ENCODE data around the gene GCG. TPM values are rescaled to one million over a fixed set of nuclear protein-coding genes. Genes with fewer than 3 reads are reported as not detected.

The GCG gene
- total and polyA plus RNA-seq, 10 of the 15 experiments (the other 5 are each of a cell fraction or from before 2014, with no cell fraction given), result not detected

DNA sequence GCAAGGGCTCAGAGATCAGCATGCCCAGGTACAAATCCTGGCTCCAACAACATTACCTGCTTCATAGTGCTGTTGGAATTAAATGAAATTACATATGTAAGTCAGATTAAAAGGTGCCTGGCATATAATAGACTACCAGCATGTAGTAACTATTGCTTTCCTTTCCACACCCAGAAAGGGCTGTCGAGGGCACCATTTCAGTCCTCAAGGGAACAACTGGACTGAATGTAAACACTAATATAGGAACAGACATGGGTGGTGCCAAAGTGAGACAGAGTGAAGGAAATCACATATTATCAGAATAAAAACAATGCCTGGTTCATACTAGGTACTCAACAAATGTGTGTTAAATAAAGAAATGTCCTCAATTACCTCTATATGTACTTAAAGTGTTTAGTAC is 47.9 kb upstream of the GCG start:
- RAD21 ChIA-PET (ENCODE audit: unreplicated experiment), result no interaction called here
- Histone ChIP-seq H3K4me2 (ENCODE audit: control insufficient read depth, insufficient read depth) (no peak overlapping the region), H3K36me3 (ENCODE audit: control insufficient read depth in 2 of 2, insufficient read depth in 2 of 2, low read length in 1 of 2) (no peaks in the 10 kb centered on the region), H3K79me2 (ENCODE audit: control insufficient read depth, insufficient read depth, low read length) (no peaks in the 10 kb centered on the region), H3K4me1 (ENCODE audit: control insufficient read depth, insufficient read depth, low read length) (no peaks in the 10 kb centered on the region), H3K9me3 (replicated peaks; ENCODE audit: control insufficient read depth, insufficient read depth, low read length) (no peaks in the 10 kb centered on the region), H3K27me3 (replicated peaks in 1 of 2; ENCODE audit: control insufficient read depth in 2 of 2, insufficient read depth in 2 of 2, low read length in 1 of 2) (no peaks in the 10 kb centered on the region; a peak in 1 of 4 replicates), H2AFZ (ENCODE audit: control insufficient read depth, low read depth, low read length) (no peak overlapping the region), H3K9ac (ENCODE audit: control insufficient read depth, insufficient read depth, low read length) (no peak overlapping the region), H3K4me3 (no peak overlapping the region), H4K20me1 (ENCODE audit: control insufficient read depth, insufficient read depth) (no peaks in the 10 kb centered on the region), H3K27ac (ENCODE audit: control insufficient read depth, insufficient read depth) (no peak overlapping the region)
- POLR2A ChIA-PET, result no interaction called here
- DNase-seq (ENCODE audit: low read depth, low spot score) (no peak), ATAC-seq (no peak), FAIRE-seq (no peak)
- TF ChIP-seq SIX5 (IDR thresholded peaks at IDR 0.05; ENCODE audit: low read depth, low read length, severe bottlenecking) (no peak), JUNB (IDR thresholded peaks at IDR 0.05) (no peak), PML (IDR thresholded peaks at IDR 0.05; ENCODE audit: low read length) (no peak)
- no TSS peak for BruUV-seq (replicated peaks)
- in situ Hi-C loops (cut with MboI) (no loop called here), intact Hi-C loops (cut with micrococcal nuclease; ENCODE audit: unreplicated experiment) (no loop called here)
- WGBS (ENCODE audit: insufficient coverage, insufficient replicate concordance, low lambda C conversion rate, missing lambda C conversion rate), result 0% methylated on average over 1 of the region's 1 CpG
- CTCF ChIA-PET, result no interaction called here
- SMC1A ChIA-PET (ENCODE audit: uncharacterized antibody, unreplicated experiment), result no interaction called here

DNA sequence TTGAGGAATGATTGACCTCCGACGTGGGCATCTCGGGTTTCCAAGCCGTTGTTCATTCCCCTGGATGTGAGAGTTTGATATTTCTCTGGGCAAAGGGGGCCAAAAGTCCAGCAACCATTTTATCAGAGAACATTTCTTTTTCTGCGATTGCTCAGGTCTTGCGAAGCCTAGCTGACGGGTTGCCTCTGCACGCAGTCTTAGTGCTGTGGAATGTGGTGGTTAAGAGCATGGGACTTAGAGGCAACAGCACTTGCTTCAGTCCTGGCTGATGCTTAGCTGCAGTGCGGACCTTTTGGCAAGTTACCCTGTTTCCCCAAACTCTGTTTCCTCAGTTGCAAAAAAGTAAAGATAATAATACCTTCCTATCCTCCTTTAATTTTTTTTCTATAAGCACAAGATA is 46.2 kb upstream of the GCG start:
- ChIA-PET RAD21 (ENCODE audit: unreplicated experiment) (no interaction called here), CTCF (interaction anchor here (2.7 kb wide), 1 partner anchor 23 kb away, joined by 12 read pairs; no protein-coding TSS in a partner anchor), SMC1A (ENCODE audit: uncharacterized antibody, unreplicated experiment) (interaction anchor here (1.0 to 1.1 kb wide), 2 partner anchors 10 to 11 kb away, joined by 3 read pairs; no protein-coding TSS in a partner anchor), POLR2A (no interaction called here)
- Histone ChIP-seq H3K9ac (ENCODE audit: control insufficient read depth, insufficient read depth, low read length) (no peak overlapping the region), H3K36me3 (ENCODE audit: control insufficient read depth in 2 of 2, insufficient read depth in 2 of 2, low read length in 1 of 2) (no peaks in the 10 kb centered on the region), H4K20me1 (ENCODE audit: control insufficient read depth, insufficient read depth) (no peaks in the 10 kb centered on the region), H3K4me2 (ENCODE audit: control insufficient read depth, insufficient read depth) (no peak overlapping the region), H3K79me2 (ENCODE audit: control insufficient read depth, insufficient read depth, low read length) (no peaks in the 10 kb centered on the region), H3K9me3 (replicated peaks; ENCODE audit: control insufficient read depth, insufficient read depth, low read length) (no peaks in the 10 kb centered on the region), H3K27me3 (replicated peaks in 1 of 2; ENCODE audit: control insufficient read depth in 2 of 2, insufficient read depth in 2 of 2, low read length in 1 of 2) (no peaks in the 10 kb centered on the region; a peak in 1 of 4 replicates), H3K27ac (ENCODE audit: control insufficient read depth, insufficient read depth) (no peak overlapping the region), H2AFZ (ENCODE audit: control insufficient read depth, low read depth, low read length) (no peak overlapping the region), H3K4me3 (no peak overlapping the region), H3K4me1 (ENCODE audit: control insufficient read depth, insufficient read depth, low read length) (no peaks in the 10 kb centered on the region)
- intact Hi-C loops (cut with micrococcal nuclease; ENCODE audit: unreplicated experiment) (no loop called here), in situ Hi-C loops (cut with MboI) (no loop called here)
- no peak for TF ChIP-seq SREBF2 (IDR thresholded peaks at IDR 0.05; ENCODE audit: low read length)
- TF ChIP-seq, protein P1, sequence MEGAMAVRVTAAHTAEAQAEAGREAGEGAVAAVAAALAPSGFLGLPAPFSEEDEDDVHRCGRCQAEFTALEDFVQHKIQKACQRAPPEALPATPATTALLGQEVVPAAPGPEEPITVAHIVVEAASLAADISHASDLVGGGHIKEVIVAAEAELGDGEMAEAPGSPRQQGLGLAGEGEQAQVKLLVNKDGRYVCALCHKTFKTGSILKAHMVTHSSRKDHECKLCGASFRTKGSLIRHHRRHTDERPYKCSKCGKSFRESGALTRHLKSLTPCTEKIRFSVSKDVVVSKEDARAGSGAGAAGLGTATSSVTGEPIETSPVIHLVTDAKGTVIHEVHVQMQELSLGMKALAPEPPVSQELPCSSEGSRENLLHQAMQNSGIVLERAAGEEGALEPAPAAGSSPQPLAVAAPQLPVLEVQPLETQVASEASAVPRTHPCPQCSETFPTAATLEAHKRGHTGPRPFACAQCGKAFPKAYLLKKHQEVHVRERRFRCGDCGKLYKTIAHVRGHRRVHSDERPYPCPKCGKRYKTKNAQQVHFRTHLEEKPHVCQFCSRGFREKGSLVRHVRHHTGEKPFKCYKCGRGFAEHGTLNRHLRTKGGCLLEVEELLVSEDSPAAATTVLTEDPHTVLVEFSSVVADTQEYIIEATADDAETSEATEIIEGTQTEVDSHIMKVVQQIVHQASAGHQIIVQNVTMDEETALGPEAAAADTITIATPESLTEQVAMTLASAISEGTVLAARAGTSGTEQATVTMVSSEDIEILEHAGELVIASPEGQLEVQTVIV (IDR thresholded peaks at IDR 0.05; ENCODE audit: borderline replicate concordance, partially characterized antibody), result no peak
- no peak for TF ChIP-seq NRF1 (conservative IDR thresholded peaks at IDR 0.05; ENCODE audit: low read depth, low read length)
- DNase-seq (ENCODE audit: low read depth, low spot score) (no peak), FAIRE-seq (no peak), ATAC-seq (no peak)
- WGBS (ENCODE audit: insufficient coverage, insufficient replicate concordance, low lambda C conversion rate, missing lambda C conversion rate), result 48% methylated on average over 9 of the region's 9 CpGs
- no TSS peak for BruUV-seq (replicated peaks)

Measured in GM12878 (cell line).